ENCODE data around the gene TMCO1.
"Not testable (repeated sequence)": the region's sequence is repeated elsewhere in the genome, so short reads cannot be mapped to it uniquely, and the experiment has no call there.

TMCO1 gene

GRCh38 chr1:165768513-165769394 is at the start of gene TMCO1:
Gene TMCO1, minus strand, starts transcription at chr1:165768868. Its CDS starts 117 bp downstream, at chr1:165768751.
- peak; percentile 100 for DNase-seq (ENCODE audit: low spot score)

GRCh38 chr1:165816826-165817497 is 48.3 kb upstream of the TMCO1 start:
- no peak for DNase-seq (ENCODE audit: low spot score)

GRCh38 chr1:165816157-165816556 is 47.5 kb upstream of the TMCO1 start:
- no peak for DNase-seq (ENCODE audit: low spot score)

GRCh38 chr1:165815725-165816124 is 47.1 kb upstream of the TMCO1 start:
- no peak for DNase-seq (ENCODE audit: low spot score)

- no peak for DNase-seq (ENCODE audit: low spot score)
Observed at GRCh38 chr1:165807613-165808012, 38.9 kb upstream of the TMCO1 start.

GRCh38 chr1:165804513-165804912 is 35.8 kb upstream of the TMCO1 start:
- DNase-seq (ENCODE audit: low spot score): not testable (repeated sequence)

GRCh38 chr1:165799387-165799786 is 30.7 kb upstream of the TMCO1 start:
- no peak for DNase-seq (ENCODE audit: low spot score)

- no peak for DNase-seq (ENCODE audit: low spot score)
Observed at GRCh38 chr1:165795894-165796293, 27.2 kb upstream of the TMCO1 start.

- DNase-seq (ENCODE audit: low spot score): no peak
Observed at GRCh38 chr1:165793951-165794350, 25.3 kb upstream of the TMCO1 start.

- no peak for DNase-seq (ENCODE audit: low spot score)
Observed at GRCh38 chr1:165787741-165788140, 19.1 kb upstream of the TMCO1 start.

GRCh38 chr1:165783519-165783918 is 14.9 kb upstream of the TMCO1 start:
- not testable (repeated sequence) for DNase-seq (ENCODE audit: low spot score)

GRCh38 chr1:165778197-165778596 is 9.5 kb upstream of the TMCO1 start:
- DNase-seq (ENCODE audit: low spot score): not testable (repeated sequence)

- no peak for DNase-seq (ENCODE audit: low spot score)
Observed at GRCh38 chr1:165773324-165773965, 4.8 kb upstream of the TMCO1 start.

GRCh38 chr1:165772739-165773138 is 4.1 kb upstream of the TMCO1 start:
- DNase-seq (ENCODE audit: low spot score): no peak

- no peak for DNase-seq (ENCODE audit: low spot score)
Observed at GRCh38 chr1:165764277-165764676, 4.4 kb downstream of the TMCO1 start.

- DNase-seq (ENCODE audit: low spot score): no peak
Observed at GRCh38 chr1:165763442-165763841, 5.2 kb downstream of the TMCO1 start.

GRCh38 chr1:165762725-165763124 is 5.9 kb downstream of the TMCO1 start:
- no peak for DNase-seq (ENCODE audit: low spot score)

- no peak for DNase-seq (ENCODE audit: low spot score)
Observed at GRCh38 chr1:165759095-165759494, 9.6 kb downstream of the TMCO1 start.

GRCh38 chr1:165755393-165756010 is 13.2 kb downstream of the TMCO1 start:
- no peak for DNase-seq (ENCODE audit: low spot score)

GRCh38 chr1:165753934-165754333 is 14.7 kb downstream of the TMCO1 start:
- DNase-seq (ENCODE audit: low spot score): no peak

- DNase-seq (ENCODE audit: low spot score): no peak
Observed at GRCh38 chr1:165748550-165748949, 20.1 kb downstream of the TMCO1 start.

Data from COLO829 (cell line).